ENCODE data around the gene GPSM1.

The GPSM1 gene

GRCh38 chr9:136312436-136312835 is 14.9 kb upstream of the GPSM1 start:
- H3F3A ChIP-seq (ENCODE audit: low read depth), result no peaks in the 10 kb centered on the region
- H3K9me2 ChIP-seq (replicated peaks; ENCODE audit: low read depth, low read length), result no peaks in the 10 kb centered on the region
- peaks cover 14% of the 10 kb centered on the region for H3K4me1 ChIP-seq (ENCODE audit: insufficient read depth, low read length, poor library complexity, severe bottlenecking)
- no peaks in the 10 kb centered on the region for H3K36me3 ChIP-seq (ENCODE audit: insufficient read depth, low read length)
- H3K9ac ChIP-seq (ENCODE audit: low read depth, low read length, poor library complexity, severe bottlenecking), result no peak overlapping the region
- no peak for TF ChIP-seq EZH2phosphoT487 (IDR thresholded peaks at IDR 0.05; ENCODE audit: borderline replicate concordance)
- peak; percentile 68 for TF ChIP-seq CTCF (conservative IDR thresholded peaks at IDR 0.05; ENCODE audit: low read length)
- H4K20me1 ChIP-seq (ENCODE audit: insufficient read depth, low read length, poor library complexity, severe bottlenecking), result no peaks in the 10 kb centered on the region
- H3K79me2 ChIP-seq (ENCODE audit: insufficient read depth, low read length), result no peaks in the 10 kb centered on the region
- H2AFZ ChIP-seq (ENCODE audit: low read length), result no peak overlapping the region
- no peak overlapping the region for H3K4me3 ChIP-seq (ENCODE audit: low read length, poor library complexity, severe bottlenecking)
- H3K9me3 ChIP-seq (ENCODE audit: insufficient read depth, low read depth, low read length), result no peaks in the 10 kb centered on the region; the same call in 1 of the 2 replicates
- no peak overlapping the region for H3K4me2 ChIP-seq (ENCODE audit: low read depth, low read length, poor library complexity, severe bottlenecking)
- no peaks in the 10 kb centered on the region for H3K27me3 ChIP-seq (ENCODE audit: insufficient read depth, low read length, poor library complexity, severe bottlenecking)

GRCh38 chr9:136313111-136314055 is 14.0 kb upstream of the GPSM1 start:
- Histone ChIP-seq H3K79me2 (ENCODE audit: insufficient read depth, low read length) (no peaks in the 10 kb centered on the region), H3K27me3 (ENCODE audit: insufficient read depth, low read length, poor library complexity, severe bottlenecking) (no peaks in the 10 kb centered on the region), H3K9me2 (replicated peaks; ENCODE audit: low read depth, low read length) (no peaks in the 10 kb centered on the region), H3K4me3 (ENCODE audit: low read length, poor library complexity, severe bottlenecking) (no peak overlapping the region), H3K36me3 (ENCODE audit: insufficient read depth, low read length) (no peaks in the 10 kb centered on the region), H4K20me1 (ENCODE audit: insufficient read depth, low read length, poor library complexity, severe bottlenecking) (no peaks in the 10 kb centered on the region), H2AFZ (ENCODE audit: low read length) (no peak overlapping the region), H3K9ac (ENCODE audit: low read depth, low read length, poor library complexity, severe bottlenecking) (no peak overlapping the region), H3K4me2 (ENCODE audit: low read depth, low read length, poor library complexity, severe bottlenecking) (no peak overlapping the region), H3K4me1 (ENCODE audit: insufficient read depth, low read length, poor library complexity, severe bottlenecking) (peaks cover 14% of the 10 kb centered on the region), H3F3A (ENCODE audit: low read depth) (no peaks in the 10 kb centered on the region), H3K9me3 (ENCODE audit: insufficient read depth, low read depth, low read length) (no peaks in the 10 kb centered on the region; the same call in 1 of the 2 replicates)
- TF ChIP-seq EZH2phosphoT487 (IDR thresholded peaks at IDR 0.05; ENCODE audit: borderline replicate concordance) (no peak), CTCF (conservative IDR thresholded peaks at IDR 0.05; ENCODE audit: low read length) (no peak)

GRCh38 chr9:136314056-136314416 is 13.3 kb upstream of the GPSM1 start:
- Histone ChIP-seq H3K9me3 (ENCODE audit: insufficient read depth, low read depth, low read length) (no peaks in the 10 kb centered on the region; the same call in 1 of the 2 replicates), H4K20me1 (ENCODE audit: insufficient read depth, low read length, poor library complexity, severe bottlenecking) (no peaks in the 10 kb centered on the region), H3K9me2 (replicated peaks; ENCODE audit: low read depth, low read length) (no peaks in the 10 kb centered on the region), H3K9ac (ENCODE audit: low read depth, low read length, poor library complexity, severe bottlenecking) (no peak overlapping the region), H3K4me1 (ENCODE audit: insufficient read depth, low read length, poor library complexity, severe bottlenecking) (peaks cover 14% of the 10 kb centered on the region), H3K4me3 (ENCODE audit: low read length, poor library complexity, severe bottlenecking) (no peak overlapping the region), H3K36me3 (ENCODE audit: insufficient read depth, low read length) (no peaks in the 10 kb centered on the region), H3K79me2 (ENCODE audit: insufficient read depth, low read length) (no peaks in the 10 kb centered on the region), H2AFZ (ENCODE audit: low read length) (no peak overlapping the region), H3K27me3 (ENCODE audit: insufficient read depth, low read length, poor library complexity, severe bottlenecking) (no peaks in the 10 kb centered on the region), H3K4me2 (ENCODE audit: low read depth, low read length, poor library complexity, severe bottlenecking) (no peak overlapping the region), H3F3A (ENCODE audit: low read depth) (no peaks in the 10 kb centered on the region)
- TF ChIP-seq EZH2phosphoT487 (IDR thresholded peaks at IDR 0.05; ENCODE audit: borderline replicate concordance) (no peak), CTCF (conservative IDR thresholded peaks at IDR 0.05; ENCODE audit: low read length) (no peak)
